Osteoblast (primary cell): ENCODE data around the gene HDAC8. TPM values are rescaled to one million over a fixed set of nuclear protein-coding genes. Genes with fewer than 3 reads are reported as not detected.

ENCODE experiments used
- DNase-seq: peaks from one replicate; pipeline ENCODE4 v3.0.0; 2011; ENCODE audit warnings: low spot score, mixed read lengths; ENCODE audit not compliant: insufficient read length; ENCODE audit errors: missing footprints
- H2AFZ ChIP-seq: 2 replicates; pipeline ENCODE4 v1.6.0; 2011; ENCODE audit warnings: mild to moderate bottlenecking, low read length
- H3K27ac ChIP-seq: 2 replicates; pipeline ENCODE4 v1.5.1; 2011; ENCODE audit warnings: mild to moderate bottlenecking, low read depth, low read length, moderate library complexity
- H3K27me3 ChIP-seq: 2 replicates; pipeline ENCODE4 v1.6.0; 2012; ENCODE audit warnings: mild to moderate bottlenecking, control low read depth, inconsistent platforms, low read length, moderate library complexity; ENCODE audit not compliant: insufficient read depth
- H3K36me3 ChIP-seq: 2 replicates; pipeline ENCODE4 v1.5.1; 2011; ENCODE audit warnings: mild to moderate bottlenecking, low read length, control low read depth, moderate library complexity; ENCODE audit not compliant: insufficient read depth
- H3K4me1 ChIP-seq: 2 replicates; pipeline ENCODE4 v1.5.1; 2011; ENCODE audit warnings: mild to moderate bottlenecking, low read length, control low read depth, moderate library complexity; ENCODE audit not compliant: insufficient read depth
- H3K4me2 ChIP-seq: 2 replicates; pipeline ENCODE4 v1.6.0; 2011; ENCODE audit warnings: mild to moderate bottlenecking, low read length; ENCODE audit not compliant: insufficient read depth
- H3K4me3 ChIP-seq: fragments of 200-600 bp; sonication (generic); 3 replicates; pipeline ENCODE4 v1.5.1; 2012; ENCODE audit warnings: mild to moderate bottlenecking, low read length, inconsistent platforms; ENCODE audit not compliant: insufficient read depth
- H3K79me2 ChIP-seq: 2 replicates; pipeline ENCODE4 v1.6.0; 2012; ENCODE audit warnings: mild to moderate bottlenecking, low read length, control low read depth, inconsistent platforms; ENCODE audit not compliant: insufficient read depth
- H3K9me3 ChIP-seq: 2 replicates; pipeline ENCODE4 v1.5.1; 2011; ENCODE audit warnings: low read depth, low read length, control low read depth
- H4K20me1 ChIP-seq: 2 replicates; pipeline ENCODE4 v1.6.0; 2012; ENCODE audit warnings: mild to moderate bottlenecking, low read length, control low read depth; ENCODE audit not compliant: insufficient read depth
- CTCF ChIP-seq: IDR thresholded peaks from 2 replicates; pipeline ENCODE4 v1.5.1; 2011; ENCODE audit warnings: mild to moderate bottlenecking, low read depth, low read length, moderate library complexity; ENCODE audit errors: extremely low read depth
- total RNA-seq: library from RNA; depleted of rRNA; stranded (reverse); fragments of >200 nt; gene quantifications from 2 replicates; pipeline ENCODE4 v1.2.3, GENCODE V29; 2012

The HDAC8 gene
- total RNA-seq, 1 donor: 24.6 TPM

- no peak for TF ChIP-seq CTCF
- H3K4me1 ChIP-seq: no peaks in the 10 kb centered on the region
- H3K27ac ChIP-seq: no peak overlapping the region
- no peaks in the 10 kb centered on the region for H3K36me3 ChIP-seq
- no peak overlapping the region for H2AFZ ChIP-seq
- no peak overlapping the region for H3K4me2 ChIP-seq
- no peak for DNase-seq
- H3K79me2 ChIP-seq: no peaks in the 10 kb centered on the region
- no peaks in the 10 kb centered on the region for H3K27me3 ChIP-seq
- no peaks in the 10 kb centered on the region for H3K9me3 ChIP-seq
- H3K4me3 ChIP-seq: no peak overlapping the region
- no peaks in the 10 kb centered on the region for H4K20me1 ChIP-seq
These were observed 136.6 kb downstream of the HDAC8 start for GRCh38 chrX:72436010-72436409.

- H4K20me1 ChIP-seq: no peaks in the 10 kb centered on the region
- H3K4me1 ChIP-seq: no peaks in the 10 kb centered on the region
- H3K9me3 ChIP-seq: no peaks in the 10 kb centered on the region
- no peak for TF ChIP-seq CTCF
- peak; percentile 82 for DNase-seq
- no peak overlapping the region for H3K4me3 ChIP-seq
- no peak overlapping the region for H3K27ac ChIP-seq
- no peak overlapping the region for H2AFZ ChIP-seq
- no peaks in the 10 kb centered on the region for H3K79me2 ChIP-seq
- no peak overlapping the region for H3K4me2 ChIP-seq
- H3K36me3 ChIP-seq: no peaks in the 10 kb centered on the region
- peaks cover 5% of the 10 kb centered on the region for H3K27me3 ChIP-seq
These were observed 142.2 kb downstream of the HDAC8 start for GRCh38 chrX:72430405-72430968.

- no peaks in the 10 kb centered on the region for H4K20me1 ChIP-seq
- H3K27ac ChIP-seq: no peak overlapping the region
- H3K27me3 ChIP-seq: no peaks in the 10 kb centered on the region
- no peak for TF ChIP-seq CTCF
- no peak overlapping the region for H3K4me2 ChIP-seq
- no peak for DNase-seq
- no peak overlapping the region for H3K4me3 ChIP-seq
- no peaks in the 10 kb centered on the region for H3K4me1 ChIP-seq
- no peak overlapping the region for H2AFZ ChIP-seq
- peaks cover 7% of the 10 kb centered on the region for H3K9me3 ChIP-seq
- no peaks in the 10 kb centered on the region for H3K79me2 ChIP-seq
- no peaks in the 10 kb centered on the region for H3K36me3 ChIP-seq
These were observed 150.8 kb downstream of the HDAC8 start for GRCh38 chrX:72421797-72422196.

GRCh38 chrX:72409993-72410392, 162.7 kb downstream of the HDAC8 start:
- Histone ChIP-seq H3K36me3 (no peaks in the 10 kb centered on the region), H4K20me1 (no peaks in the 10 kb centered on the region), H2AFZ (no peak overlapping the region), H3K4me2 (no peak overlapping the region), H3K9me3 (no peaks in the 10 kb centered on the region), H3K27me3 (peaks cover 4% of the 10 kb centered on the region), H3K27ac (no peak overlapping the region), H3K79me2 (no peaks in the 10 kb centered on the region), H3K4me1 (no peaks in the 10 kb centered on the region), H3K4me3 (no peak overlapping the region)
- DNase-seq: no peak
- no peak for TF ChIP-seq CTCF
